Thyroid gland (tissue), 4 donors: ENCODE measurements around the gene ANKRD6. TPM values are rescaled to one million over a fixed set of nuclear protein-coding genes. Genes with fewer than 3 reads are reported as not detected.

Experiments
- DNase-seq, 2 donors: peaks; one replicate each; pipeline ENCODE4 v3.0.0-alpha.2; 2019
- H3K27ac ChIP-seq, 3 donors: fragments of 200-600 bp; sonication (generic); 1 replicate in 2 of 3; 2 replicates in 1 of 3; pipeline ENCODE4 v1.5.1; 2016 to 2019; ENCODE audit warnings: mild to moderate bottlenecking in 1 of 3, moderate library complexity in 1 of 3
- H3K27me3 ChIP-seq: fragments of 200-600 bp; sonication (generic); one replicate; pipeline ENCODE4 v1.5.1; 2019
- H3K36me3 ChIP-seq, 2 donors: fragments of 200-600 bp; sonication (generic); one replicate each; pipeline ENCODE4 v1.5.1; 2016 to 2019
- H3K4me1 ChIP-seq, 2 donors: fragments of 200-600 bp; sonication (generic); one replicate each; pipeline ENCODE4 v1.5.1; 2017 to 2019
- H3K4me3 ChIP-seq, 3 donors: fragments of 200-600 bp; sonication (generic); replicated peaks in 1 of 3; 1 replicate in 2 of 3; 2 replicates in 1 of 3; pipeline ENCODE4 v1.5.1; 2016; ENCODE audit warnings: mild to moderate bottlenecking in 1 of 3
- H3K9me3 ChIP-seq: fragments of 200-600 bp; sonication (generic); one replicate; pipeline ENCODE4 v1.5.1; 2017
- POLR2A ChIP-seq, 2 donors: fragments of 450-650 bp; IDR thresholded peaks; one replicate each; pipeline ENCODE4 v1.6.1; 2017; ENCODE audit warnings: antibody characterized with exemption in 2 of 2, mild to moderate bottlenecking in 2 of 2, moderate library complexity in 1 of 2
- WGBS, 2 donors: methylation state at CpG; one replicate each; pipeline ENCODE4 v1.1.5; 2017; 5-methylcytosine and 5-hydroxymethylcytosine counted together
- intact Hi-C: fragments of 100-400 bp; cut with DNase I; formaldehyde crosslinking; loops from one replicate; pipeline ENCODE4 v1.15.1; 2023
- total RNA-seq, 4 donors: library from RNA; depleted of rRNA; stranded (reverse); fragments of >200 nt; gene quantifications; one replicate each; pipeline ENCODE4 v1.2.3, GENCODE V29; 2016
- TF ChIP-seq, protein P1 (sequence below), 6 experiments: fragments of 200-600 bp in 3 of 6; fragments of 450-650 bp in 3 of 6; sonication (generic) in 3 of 6; IDR thresholded peaks; one replicate each; pipeline ENCODE4 v1.5.1; 2016 to 2019; ENCODE audit warnings: antibody characterized with exemption in 6 of 6, mild to moderate bottlenecking in 2 of 6, inconsistent platforms in 1 of 6, moderate library complexity in 1 of 6

ANKRD6 gene
- total RNA-seq, 4 donors from 2014 or later, result 18.2 to 50.6 (median 20.6) TPM

DNA sequence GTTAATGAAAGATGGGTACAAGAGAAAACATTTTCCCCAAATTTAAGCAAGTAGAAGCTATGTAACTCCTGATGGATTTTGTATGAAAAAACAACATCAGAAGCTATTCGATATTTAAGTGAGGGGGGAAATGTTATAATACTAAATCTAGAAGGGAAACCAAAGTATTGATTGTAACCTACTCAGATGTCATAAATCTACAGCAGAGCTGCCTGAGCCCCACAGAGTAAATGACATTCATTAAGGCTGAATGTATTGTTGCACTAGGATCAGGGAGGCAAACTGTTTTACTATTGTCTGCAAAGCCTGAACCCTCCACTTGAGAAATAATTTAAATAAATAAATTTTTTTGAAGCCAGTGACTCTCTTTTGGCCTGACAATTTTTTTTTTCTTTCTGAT lies 19.3 kb downstream of the ANKRD6 start:
- intact Hi-C loops, result no loop called here
- no peak overlapping the region for H3K27ac ChIP-seq
- no peaks in the 10 kb centered on the region for H3K9me3 ChIP-seq
- TF ChIP-seq, protein P1, sequence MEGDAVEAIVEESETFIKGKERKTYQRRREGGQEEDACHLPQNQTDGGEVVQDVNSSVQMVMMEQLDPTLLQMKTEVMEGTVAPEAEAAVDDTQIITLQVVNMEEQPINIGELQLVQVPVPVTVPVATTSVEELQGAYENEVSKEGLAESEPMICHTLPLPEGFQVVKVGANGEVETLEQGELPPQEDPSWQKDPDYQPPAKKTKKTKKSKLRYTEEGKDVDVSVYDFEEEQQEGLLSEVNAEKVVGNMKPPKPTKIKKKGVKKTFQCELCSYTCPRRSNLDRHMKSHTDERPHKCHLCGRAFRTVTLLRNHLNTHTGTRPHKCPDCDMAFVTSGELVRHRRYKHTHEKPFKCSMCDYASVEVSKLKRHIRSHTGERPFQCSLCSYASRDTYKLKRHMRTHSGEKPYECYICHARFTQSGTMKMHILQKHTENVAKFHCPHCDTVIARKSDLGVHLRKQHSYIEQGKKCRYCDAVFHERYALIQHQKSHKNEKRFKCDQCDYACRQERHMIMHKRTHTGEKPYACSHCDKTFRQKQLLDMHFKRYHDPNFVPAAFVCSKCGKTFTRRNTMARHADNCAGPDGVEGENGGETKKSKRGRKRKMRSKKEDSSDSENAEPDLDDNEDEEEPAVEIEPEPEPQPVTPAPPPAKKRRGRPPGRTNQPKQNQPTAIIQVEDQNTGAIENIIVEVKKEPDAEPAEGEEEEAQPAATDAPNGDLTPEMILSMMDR (IDR thresholded peaks at IDR 0.05), result no peak
- no peak for TF ChIP-seq POLR2A (IDR thresholded peaks at IDR 0.05)
- H3K4me1 ChIP-seq, result no peaks in the 10 kb centered on the region
- DNase-seq, result no peak
- no peak overlapping the region for H3K4me3 ChIP-seq
- H3K27me3 ChIP-seq, result no peaks in the 10 kb centered on the region
- 92 to 94% methylated on average over 1 of the region's 1 CpG for WGBS, 2 donors
- no peaks in the 10 kb centered on the region for H3K36me3 ChIP-seq

DNA sequence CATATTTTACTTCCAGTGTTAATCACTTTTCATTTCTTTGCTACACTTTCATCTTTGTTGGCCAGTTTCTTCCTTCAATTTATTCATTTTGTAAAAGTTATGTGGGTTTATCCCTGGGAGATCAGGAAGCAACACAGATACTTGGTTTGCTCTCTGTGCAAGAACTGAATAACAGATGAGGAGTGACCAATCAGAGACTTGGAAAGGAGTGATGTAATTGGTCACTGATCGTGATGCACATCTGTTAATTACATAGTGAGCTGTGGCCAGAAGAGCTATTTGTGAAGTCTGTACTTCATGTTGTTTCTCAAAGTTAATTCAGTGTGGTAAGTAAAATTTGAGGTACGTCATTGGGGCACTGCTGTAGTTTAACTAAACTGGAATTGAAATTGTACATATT lies 21.3 kb downstream of the ANKRD6 start:
- intact Hi-C loops, result no loop called here
- Histone ChIP-seq H3K9me3 (no peaks in the 10 kb centered on the region), H3K36me3 (no peaks in the 10 kb centered on the region), H3K27ac (no peak overlapping the region), H3K4me3 (no peak overlapping the region), H3K27me3 (no peaks in the 10 kb centered on the region), H3K4me1 (no peaks in the 10 kb centered on the region)
- DNase-seq, result no peak
- WGBS, 2 donors, result 83 to 89% methylated on average over 2 of the region's 2 CpGs
- no peak for TF ChIP-seq POLR2A (IDR thresholded peaks at IDR 0.05)
- TF ChIP-seq, protein P1 (IDR thresholded peaks at IDR 0.05), result no peak

DNA sequence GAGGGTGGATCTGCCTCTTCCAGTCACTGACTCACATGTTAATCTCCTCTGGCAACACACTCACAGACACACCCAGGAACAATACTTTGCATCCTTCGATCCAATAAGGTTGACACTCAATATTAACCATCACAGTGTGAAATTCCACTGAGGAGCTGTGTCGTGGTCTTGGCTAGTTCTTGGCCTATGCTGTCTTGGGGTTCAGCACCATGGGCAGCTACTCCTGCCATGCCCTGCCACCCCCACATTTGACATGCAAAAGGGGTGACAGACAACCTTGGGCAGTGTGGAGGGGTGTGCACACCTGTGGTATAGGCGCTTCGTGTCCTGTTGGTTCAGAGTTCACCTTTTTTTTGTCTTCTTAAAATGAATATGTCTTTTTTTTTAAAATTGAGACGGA lies 25.8 kb downstream of the ANKRD6 start:
- TF ChIP-seq, protein P1 (IDR thresholded peaks at IDR 0.05), result no peak
- TF ChIP-seq POLR2A (IDR thresholded peaks at IDR 0.05), result no peak
- DNase-seq, result no peak
- 91% methylated on average over 5 of the region's 5 CpGs for WGBS, 2 donors
- Histone ChIP-seq H3K36me3 (no peaks in the 10 kb centered on the region), H3K9me3 (no peaks in the 10 kb centered on the region), H3K4me3 (no peak overlapping the region), H3K27ac (no peak overlapping the region), H3K4me1 (no peaks in the 10 kb centered on the region), H3K27me3 (no peaks in the 10 kb centered on the region)
- intact Hi-C loops, result no loop called here

DNA sequence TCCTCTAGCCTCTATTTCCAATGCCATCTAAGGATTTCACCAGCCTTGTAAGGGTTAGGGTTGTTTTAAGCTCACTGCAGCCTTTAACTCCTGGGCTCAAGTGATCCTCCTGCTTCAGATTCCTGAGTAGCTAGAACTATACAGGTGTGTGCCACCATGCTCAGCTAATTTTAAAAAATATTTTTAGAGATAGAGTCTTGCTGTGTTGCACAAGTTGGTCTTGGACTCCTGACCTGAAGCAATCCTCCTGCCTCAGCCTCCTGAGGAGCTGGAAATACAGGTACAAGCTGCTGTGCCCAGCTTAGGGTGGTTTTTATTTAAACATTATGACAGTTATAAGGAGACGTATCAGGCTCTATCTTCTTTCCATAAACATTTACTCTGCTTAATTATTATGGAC lies 26.5 kb downstream of the ANKRD6 start:
- WGBS, 2 donors, result 95 to 97% methylated on average over 1 of the region's 1 CpG
- intact Hi-C loops, result no loop called here
- no peaks in the 10 kb centered on the region for H3K36me3 ChIP-seq
- no peak overlapping the region for H3K4me3 ChIP-seq
- no peaks in the 10 kb centered on the region for H3K4me1 ChIP-seq
- H3K27ac ChIP-seq, result no peak overlapping the region
- TF ChIP-seq, protein P1 (IDR thresholded peaks at IDR 0.05), result no peak
- TF ChIP-seq POLR2A (IDR thresholded peaks at IDR 0.05), result no peak
- no peaks in the 10 kb centered on the region for H3K9me3 ChIP-seq
- no peak for DNase-seq
- H3K27me3 ChIP-seq, result no peaks in the 10 kb centered on the region

DNA sequence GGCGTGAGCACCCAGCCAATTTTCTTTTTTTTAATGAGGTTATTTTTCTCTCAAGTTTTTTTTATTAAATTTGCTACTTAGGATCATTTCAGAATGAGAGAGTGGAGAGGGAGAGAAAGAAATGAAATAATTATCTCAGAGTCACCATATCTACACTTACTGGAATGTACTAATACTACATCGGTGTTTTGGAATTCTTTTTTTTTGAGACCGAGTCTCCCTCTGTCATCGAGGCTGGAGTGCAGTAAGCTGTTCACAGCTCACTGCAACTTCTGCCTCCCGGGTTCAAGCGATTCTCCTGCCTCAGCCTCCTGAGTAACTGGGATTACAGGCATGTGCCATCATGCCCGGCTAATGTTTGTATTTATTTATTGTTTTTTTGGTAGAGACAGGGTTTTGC lies 27.8 kb downstream of the ANKRD6 start:
- no peak for DNase-seq
- TF ChIP-seq POLR2A (IDR thresholded peaks at IDR 0.05), result no peak
- TF ChIP-seq, protein P1 (IDR thresholded peaks at IDR 0.05), result no peak
- Histone ChIP-seq H3K36me3 (no peaks in the 10 kb centered on the region), H3K27me3 (no peaks in the 10 kb centered on the region), H3K4me3 (no peak overlapping the region), H3K27ac (no peak overlapping the region), H3K9me3 (no peaks in the 10 kb centered on the region), H3K4me1 (no peaks in the 10 kb centered on the region)
- intact Hi-C loops, result no loop called here
- 84 to 87% methylated on average over 7 of the region's 7 CpGs for WGBS, 2 donors
